HG03135 (cell line): Measurements from ENCODE around the gene MRS2.
"Not testable (repeated sequence)": the region's sequence is repeated elsewhere in the genome, so short reads cannot be mapped to it uniquely, and the experiment has no call there.

Experiments used
- ATAC-seq: cut with Tn5 transposase; IDR thresholded peaks from one replicate; pipeline ENCODE4 v1.9.1; 2021; ENCODE audit warnings: mild to moderate bottlenecking, moderate library complexity; ENCODE audit not compliant: unreplicated experiment

MRS2 gene

GRCh38 chr6:24402697-24403500 is at the start of gene MRS2:
MRS2 (plus strand) TSS chr6:24402936; CDS start chr6:24403047, 111 bp downstream.
- peak; percentile 89 for ATAC-seq

GRCh38 chr6:24353861-24354260 is 48.9 kb upstream of the MRS2 start:
- ATAC-seq: no peak

GRCh38 chr6:24355393-24355792 is 47.3 kb upstream of the MRS2 start:
- ATAC-seq: no peak

GRCh38 chr6:24356310-24356973 is 46.3 kb upstream of the MRS2 start:
- ATAC-seq: no peak

- ATAC-seq: no peak
Measured at GRCh38 chr6:24357336-24358218, 45.2 kb upstream of the MRS2 start, which contains the start of gene DCDC2. DCDC2 (minus strand) TSS chr6:24358059; CDS start chr6:24357750, 309 bp downstream.

- ATAC-seq: no peak
Measured at GRCh38 chr6:24358219-24358821, 44.4 kb upstream of the MRS2 start.

GRCh38 chr6:24359640-24360454 is 42.9 kb upstream of the MRS2 start:
- ATAC-seq: peak; percentile 87

GRCh38 chr6:24362363-24362762 is 40.4 kb upstream of the MRS2 start:
- ATAC-seq: not testable (repeated sequence)

- not testable (repeated sequence) for ATAC-seq
Measured at GRCh38 chr6:24365103-24365633, 37.6 kb upstream of the MRS2 start.

- no peak for ATAC-seq
Measured at GRCh38 chr6:24374612-24375011, 28.1 kb upstream of the MRS2 start.

- no peak for ATAC-seq
Measured at GRCh38 chr6:24376871-24377270, 25.9 kb upstream of the MRS2 start.

- ATAC-seq: no peak
Measured at GRCh38 chr6:24378473-24379097, 24.2 kb upstream of the MRS2 start.

- ATAC-seq: no peak
Measured at GRCh38 chr6:24381476-24382219, 21.1 kb upstream of the MRS2 start.

- ATAC-seq: no peak
Measured at GRCh38 chr6:24382220-24382540, 20.6 kb upstream of the MRS2 start.

- ATAC-seq: not testable (repeated sequence)
Measured at GRCh38 chr6:24382891-24383494, 19.7 kb upstream of the MRS2 start.

- ATAC-seq: not testable (repeated sequence)
Measured at GRCh38 chr6:24384369-24385130, 18.2 kb upstream of the MRS2 start.

- peak; percentile 48 for ATAC-seq
Measured at GRCh38 chr6:24385536-24386269, 17.0 kb upstream of the MRS2 start.
